Neural progenitor cell (in vitro differentiated cells): Measurements from ENCODE around the gene TMUB1. TPM values are rescaled to one million over a fixed set of nuclear protein-coding genes. Genes with fewer than 3 reads are reported as not detected.
A peak's percentile ranks its signal among the peaks of the same experiment; 100 is the strongest.

Source experiments
- DNase-seq: peaks from one replicate; pipeline ENCODE4 v3.0.0-alpha.2; 2016; ENCODE audit warnings: low spot score
- H2AFZ ChIP-seq: fragments of 200-600 bp; sonication (generic); replicated peaks from 2 replicates; pipeline ENCODE4 v1.6.1; 2016; ENCODE audit warnings: antibody characterized with exemption
- H3F3A ChIP-seq: fragments of 200-600 bp; sonication (generic); 2 replicates; pipeline ENCODE4 v1.6.1; 2016; ENCODE audit warnings: antibody characterized with exemption, low read depth
- H3K27ac ChIP-seq: fragments of 200-600 bp; sonication (generic); 2 replicates; pipeline ENCODE4 v1.5.1; 2016; ENCODE audit warnings: mild to moderate bottlenecking
- H3K27me3 ChIP-seq: fragments of 200-600 bp; sonication (generic); 2 replicates; pipeline ENCODE4 v1.6.1; 2016; ENCODE audit warnings: mild to moderate bottlenecking, moderate library complexity
- H3K36me3 ChIP-seq: fragments of 200-600 bp; sonication (generic); 2 replicates; pipeline ENCODE4 v1.5.1; 2016
- H3K4me1 ChIP-seq: fragments of 200-600 bp; sonication (generic); 2 replicates; pipeline ENCODE4 v1.6.1; 2016; ENCODE audit warnings: mixed run types
- H3K4me2 ChIP-seq: fragments of 200-600 bp; sonication (generic); 2 replicates; pipeline ENCODE4 v1.6.1; 2016
- H3K4me3 ChIP-seq: fragments of 200-600 bp; sonication (generic); 2 replicates; pipeline ENCODE4 v1.5.1; 2016
- H3K79me2 ChIP-seq: fragments of 200-600 bp; sonication (generic); 2 replicates; pipeline ENCODE4 v1.6.1; 2016; ENCODE audit warnings: low read depth
- H3K9ac ChIP-seq: fragments of 200-600 bp; sonication (generic); 2 replicates; pipeline ENCODE4 v1.6.1; 2016
- H3K9me3 ChIP-seq: fragments of 200-600 bp; sonication (generic); 2 replicates; pipeline ENCODE4 v1.5.1; 2016; ENCODE audit warnings: low read depth
- H4K20me1 ChIP-seq: fragments of 200-600 bp; sonication (generic); 2 replicates; pipeline ENCODE4 v1.6.1; 2016; ENCODE audit warnings: low read depth
- H3K27ac Mint-ChIP-seq: 3 replicates; pipeline ENCODE4 v1.8.0; 2021; ENCODE audit warnings: mixed read lengths
- H3K27me3 Mint-ChIP-seq: 2 replicates; pipeline ENCODE4 v1.8.0; 2022; ENCODE audit warnings: low read depth, mild to moderate bottlenecking, inconsistent platforms, moderate library complexity, mixed read lengths; ENCODE audit not compliant: insufficient read depth
- H3K36me3 Mint-ChIP-seq: 3 replicates; pipeline ENCODE4 v1.8.0; 2021; ENCODE audit warnings: mixed read lengths
- H3K4me1 Mint-ChIP-seq: 3 replicates; pipeline ENCODE4 v1.8.0; 2021; ENCODE audit warnings: mixed read lengths
- H3K4me3 Mint-ChIP-seq: 3 replicates; pipeline ENCODE4 v1.8.0; 2021; ENCODE audit warnings: mild to moderate bottlenecking, moderate library complexity, mixed read lengths
- H3K9me3 Mint-ChIP-seq: 3 replicates; pipeline ENCODE4 v1.8.0; 2020; ENCODE audit warnings: mixed read lengths
- CTCF ChIP-seq: fragments of 200-600 bp; sonication (generic); IDR thresholded peaks from 2 replicates; pipeline ENCODE4 v1.5.1; 2017; ENCODE audit warnings: antibody characterized with exemption, mild to moderate bottlenecking
- EZH2 ChIP-seq: fragments of 200-600 bp; sonication (generic); IDR thresholded peaks from 2 replicates; pipeline ENCODE4 v1.6.1; 2017; ENCODE audit warnings: antibody characterized with exemption, mild to moderate bottlenecking, moderate library complexity
- EZH2phosphoT487 ChIP-seq: fragments of 200-600 bp; sonication (generic); IDR thresholded peaks from 2 replicates; pipeline ENCODE4 v1.6.1; 2017; ENCODE audit warnings: antibody characterized with exemption
- total RNA-seq: library from RNA; depleted of rRNA; stranded (reverse); fragments of >200 nt; gene quantifications from 2 replicates; pipeline ENCODE4 v1.2.3, GENCODE V29; 2015; ENCODE audit warnings: low replicate concordance

TMUB1 gene
- total RNA-seq, 1 donor from 2014 or later: 6.0 TPM

- Histone ChIP-seq H3K36me3 (no peaks in the 10 kb centered on the region), H3K4me2 (peak overlapping the region; percentile 97), H2AFZ (no peak overlapping the region), H3K27me3 (peaks cover 21% of the 10 kb centered on the region), H4K20me1 (peaks cover 56% of the 10 kb centered on the region), H3K4me3 (peak overlapping the region; percentile 88), H3K9ac (peak overlapping the region; percentile 28), H3F3A (peaks cover 57% of the 10 kb centered on the region), H3K27ac (no peak overlapping the region), H3K9me3 (no peaks in the 10 kb centered on the region), H3K79me2 (peaks cover 63% of the 10 kb centered on the region), H3K4me1 (peaks cover 37% of the 10 kb centered on the region)
- Mint-ChIP-seq H3K36me3 (peaks cover 4% of the 10 kb centered on the region), H3K4me3 (peak overlapping the region; percentile 94), H3K9me3 (no peaks in the 10 kb centered on the region), H3K4me1 (peaks cover 46% of the 10 kb centered on the region), H3K27ac (no peak overlapping the region), H3K27me3 (peaks cover 23% of the 10 kb centered on the region)
- DNase-seq: peak; percentile 69
- TF ChIP-seq CTCF: peak; percentile 44
- peak; percentile 31 for TF ChIP-seq EZH2
- no peak for TF ChIP-seq EZH2phosphoT487
Measured at GRCh38 chr7:151087245-151088018, 4.1 kb upstream of the TMUB1 start.

GRCh38 chr7:151086802-151087244 is 3.5 kb upstream of the TMUB1 start:
- Histone ChIP-seq H3K36me3 (no peaks in the 10 kb centered on the region), H3K9me3 (no peaks in the 10 kb centered on the region), H3K79me2 (peaks cover 59% of the 10 kb centered on the region), H3F3A (peaks cover 62% of the 10 kb centered on the region), H3K4me2 (peak overlapping the region; percentile 97), H3K9ac (peak overlapping the region; percentile 7), H2AFZ (no peak overlapping the region), H3K27ac (no peak overlapping the region), H4K20me1 (peaks cover 55% of the 10 kb centered on the region), H3K27me3 (peaks cover 21% of the 10 kb centered on the region), H3K4me3 (peak overlapping the region; percentile 88), H3K4me1 (peaks cover 43% of the 10 kb centered on the region)
- Mint-ChIP-seq H3K4me3 (peak overlapping the region; percentile 94), H3K27ac (peak overlapping the region; percentile 86), H3K4me1 (peaks cover 49% of the 10 kb centered on the region), H3K9me3 (no peaks in the 10 kb centered on the region), H3K36me3 (peaks cover 4% of the 10 kb centered on the region), H3K27me3 (peaks cover 20% of the 10 kb centered on the region)
- TF ChIP-seq EZH2 (no peak), EZH2phosphoT487 (no peak), CTCF (no peak)
- DNase-seq: peak; percentile 77

GRCh38 chr7:151085691-151086620 is 2.7 kb upstream of the TMUB1 start, which contains the start of gene AGAP3:
AGAP3 (plus strand) TSS chr7:151086475; CDS start chr7:151086742, 267 bp downstream.
- Histone ChIP-seq H3K4me3 (peak within 1 kb of the TSS; percentile 88), H3K79me2 (peaks cover 51% of the 10 kb centered on the region), H3K36me3 (no peaks in the 10 kb centered on the region), H2AFZ (peak within 1 kb of the TSS; percentile 74), H3K4me1 (peaks cover 46% of the 10 kb centered on the region), H3K27ac (peak within 1 kb of the TSS; percentile 21), H4K20me1 (peaks cover 46% of the 10 kb centered on the region), H3K4me2 (peak within 1 kb of the TSS; percentile 97), H3K27me3 (peaks cover 21% of the 10 kb centered on the region), H3K9ac (peak within 1 kb of the TSS; percentile 7), H3K9me3 (no peaks in the 10 kb centered on the region), H3F3A (peaks cover 64% of the 10 kb centered on the region)
- Mint-ChIP-seq H3K27me3 (peaks cover 18% of the 10 kb centered on the region), H3K4me3 (peak within 1 kb of the TSS; percentile 94), H3K36me3 (peaks cover 2% of the 10 kb centered on the region), H3K4me1 (peaks cover 42% of the 10 kb centered on the region), H3K27ac (peak within 1 kb of the TSS; percentile 86), H3K9me3 (no peaks in the 10 kb centered on the region)
- TF ChIP-seq CTCF (no peak), EZH2 (no peak), EZH2phosphoT487 (no peak)
- DNase-seq: peak; percentile 95
